Measurements from ENCODE around the gene MATN1.

Gene MATN1

DNA sequence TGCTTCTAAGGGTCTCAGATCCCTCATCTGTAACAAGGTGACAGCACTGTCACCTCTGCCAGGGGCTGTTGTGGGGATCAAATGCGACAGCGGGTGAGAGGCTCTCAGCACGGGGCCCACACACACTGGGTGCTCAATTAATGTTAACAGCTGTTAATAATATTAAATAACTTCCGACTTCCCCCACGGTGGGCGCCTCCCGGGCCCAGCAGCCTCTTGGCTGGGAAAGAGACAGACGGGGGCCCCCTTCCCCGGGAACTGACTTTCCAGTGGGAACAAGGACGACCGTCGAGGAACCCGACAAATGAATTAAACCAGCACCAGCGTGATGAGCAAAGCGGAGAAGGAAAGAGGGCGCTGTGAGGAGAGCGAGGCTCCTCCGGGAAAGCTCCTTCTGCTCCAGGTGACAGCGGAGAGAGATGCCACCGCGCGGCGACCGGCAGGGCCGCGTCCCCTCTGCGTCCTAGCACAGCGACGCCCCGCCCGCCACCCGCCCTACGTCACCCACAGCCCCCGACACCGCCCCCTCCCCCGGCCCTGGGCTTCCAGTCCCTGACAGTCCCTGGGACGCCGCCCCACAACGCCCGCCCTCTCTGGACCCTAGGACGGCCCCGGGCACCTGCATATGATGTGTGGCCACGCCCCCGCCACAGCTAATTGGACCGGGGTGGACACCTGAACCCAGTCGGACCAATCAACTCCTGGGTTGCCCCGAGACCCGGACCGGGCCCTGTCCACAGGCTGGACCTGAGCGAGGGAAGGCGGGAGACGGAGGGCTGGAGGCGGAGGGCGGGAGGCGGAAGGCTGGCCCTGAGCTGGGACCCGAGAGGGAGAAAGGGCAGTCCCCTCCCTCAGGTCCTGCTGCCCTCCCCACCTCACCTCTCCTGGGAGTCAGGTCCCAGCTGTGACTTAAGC lies 38.2 kb downstream of the MATN1 start:
- Histone ChIP-seq H3K36me3 (ENCODE audit: insufficient read depth, low read length) (no peaks in the 10 kb centered on the region), H3K9me2 (replicated peaks; ENCODE audit: low read depth, low read length) (no peaks in the 10 kb centered on the region), H3K9me3 (ENCODE audit: insufficient read depth, low read depth, low read length) (no peaks in the 10 kb centered on the region; the same call in 1 of the 2 replicates), H3K4me2 (ENCODE audit: low read depth, low read length, poor library complexity, severe bottlenecking) (no peak overlapping the region), H3K4me1 (ENCODE audit: insufficient read depth, low read length, poor library complexity, severe bottlenecking) (no peaks in the 10 kb centered on the region), H4K20me1 (ENCODE audit: insufficient read depth, low read length, poor library complexity, severe bottlenecking) (no peaks in the 10 kb centered on the region), H3K27me3 (ENCODE audit: insufficient read depth, low read length, poor library complexity, severe bottlenecking) (no peaks in the 10 kb centered on the region), H3K4me3 (ENCODE audit: low read length, poor library complexity, severe bottlenecking) (no peak overlapping the region), H2AFZ (ENCODE audit: low read length) (no peak overlapping the region), H3K79me2 (ENCODE audit: insufficient read depth, low read length) (no peaks in the 10 kb centered on the region), H3K9ac (ENCODE audit: low read depth, low read length, poor library complexity, severe bottlenecking) (no peak overlapping the region), H3F3A (ENCODE audit: low read depth) (no peaks in the 10 kb centered on the region)
- no peak for TF ChIP-seq EZH2phosphoT487 (IDR thresholded peaks at IDR 0.05; ENCODE audit: borderline replicate concordance)
- TF ChIP-seq, protein P1, sequence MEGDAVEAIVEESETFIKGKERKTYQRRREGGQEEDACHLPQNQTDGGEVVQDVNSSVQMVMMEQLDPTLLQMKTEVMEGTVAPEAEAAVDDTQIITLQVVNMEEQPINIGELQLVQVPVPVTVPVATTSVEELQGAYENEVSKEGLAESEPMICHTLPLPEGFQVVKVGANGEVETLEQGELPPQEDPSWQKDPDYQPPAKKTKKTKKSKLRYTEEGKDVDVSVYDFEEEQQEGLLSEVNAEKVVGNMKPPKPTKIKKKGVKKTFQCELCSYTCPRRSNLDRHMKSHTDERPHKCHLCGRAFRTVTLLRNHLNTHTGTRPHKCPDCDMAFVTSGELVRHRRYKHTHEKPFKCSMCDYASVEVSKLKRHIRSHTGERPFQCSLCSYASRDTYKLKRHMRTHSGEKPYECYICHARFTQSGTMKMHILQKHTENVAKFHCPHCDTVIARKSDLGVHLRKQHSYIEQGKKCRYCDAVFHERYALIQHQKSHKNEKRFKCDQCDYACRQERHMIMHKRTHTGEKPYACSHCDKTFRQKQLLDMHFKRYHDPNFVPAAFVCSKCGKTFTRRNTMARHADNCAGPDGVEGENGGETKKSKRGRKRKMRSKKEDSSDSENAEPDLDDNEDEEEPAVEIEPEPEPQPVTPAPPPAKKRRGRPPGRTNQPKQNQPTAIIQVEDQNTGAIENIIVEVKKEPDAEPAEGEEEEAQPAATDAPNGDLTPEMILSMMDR (conservative IDR thresholded peaks at IDR 0.05; ENCODE audit: low read length), result no peak

DNA sequence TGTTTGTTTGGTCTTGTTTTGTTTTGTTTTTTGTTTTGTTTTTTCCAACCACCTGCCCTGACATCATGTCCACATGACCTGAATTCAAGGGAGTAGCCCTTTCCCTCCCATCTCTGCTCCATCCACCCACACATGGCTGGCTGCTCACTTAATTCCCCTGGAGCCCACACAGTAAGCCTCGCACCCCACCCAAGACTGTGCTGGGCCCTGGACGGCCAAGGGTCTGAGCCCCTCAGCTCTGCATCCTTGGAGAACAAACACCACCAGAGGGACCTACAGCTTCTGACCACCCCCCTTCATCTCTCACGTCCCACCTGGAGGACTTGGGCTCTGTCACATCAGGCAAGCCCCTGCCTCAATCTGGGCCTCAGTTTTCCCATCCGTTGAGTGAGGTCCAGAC lies 39.1 kb downstream of the MATN1 start:
- no peak for TF ChIP-seq EZH2phosphoT487 (IDR thresholded peaks at IDR 0.05; ENCODE audit: borderline replicate concordance)
- TF ChIP-seq, protein P1 (conservative IDR thresholded peaks at IDR 0.05; ENCODE audit: low read length), result no peak
- H3K4me1 ChIP-seq (ENCODE audit: insufficient read depth, low read length, poor library complexity, severe bottlenecking), result no peaks in the 10 kb centered on the region
- H3K79me2 ChIP-seq (ENCODE audit: insufficient read depth, low read length), result no peaks in the 10 kb centered on the region
- no peak overlapping the region for H3K9ac ChIP-seq (ENCODE audit: low read depth, low read length, poor library complexity, severe bottlenecking)
- no peaks in the 10 kb centered on the region for H4K20me1 ChIP-seq (ENCODE audit: insufficient read depth, low read length, poor library complexity, severe bottlenecking)
- no peak overlapping the region for H2AFZ ChIP-seq (ENCODE audit: low read length)
- no peak overlapping the region for H3K4me3 ChIP-seq (ENCODE audit: low read length, poor library complexity, severe bottlenecking)
- H3K9me2 ChIP-seq (replicated peaks; ENCODE audit: low read depth, low read length), result no peaks in the 10 kb centered on the region
- no peaks in the 10 kb centered on the region for H3K27me3 ChIP-seq (ENCODE audit: insufficient read depth, low read length, poor library complexity, severe bottlenecking)
- H3K36me3 ChIP-seq (ENCODE audit: insufficient read depth, low read length), result no peaks in the 10 kb centered on the region
- H3K9me3 ChIP-seq (ENCODE audit: insufficient read depth, low read depth, low read length), result no peaks in the 10 kb centered on the region; the same call in 1 of the 2 replicates
- H3K4me2 ChIP-seq (ENCODE audit: low read depth, low read length, poor library complexity, severe bottlenecking), result no peak overlapping the region
- no peaks in the 10 kb centered on the region for H3F3A ChIP-seq (ENCODE audit: low read depth)

DNA sequence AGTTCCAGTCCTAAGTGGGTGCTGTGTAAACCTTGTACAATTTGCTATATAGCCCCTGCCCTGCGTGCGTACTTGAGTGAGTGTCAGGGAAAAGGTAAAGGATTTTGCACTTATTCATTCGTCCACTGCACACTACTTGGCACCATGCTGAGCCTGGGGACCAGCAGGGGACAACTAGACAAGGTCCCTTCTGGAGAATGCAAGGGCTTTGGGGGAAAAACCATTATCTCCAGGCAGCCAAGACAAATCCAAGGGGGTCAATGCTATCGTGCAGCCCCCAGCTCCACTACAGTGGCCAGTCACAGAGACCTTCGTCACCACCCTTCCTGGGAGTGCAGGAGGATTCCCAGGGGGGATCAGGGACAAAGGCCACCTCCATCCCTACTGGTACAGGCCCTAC lies 39.7 kb downstream of the MATN1 start:
- Histone ChIP-seq H2AFZ (ENCODE audit: low read length) (no peak overlapping the region), H3K9me2 (replicated peaks; ENCODE audit: low read depth, low read length) (no peaks in the 10 kb centered on the region), H3K9ac (ENCODE audit: low read depth, low read length, poor library complexity, severe bottlenecking) (no peak overlapping the region), H4K20me1 (ENCODE audit: insufficient read depth, low read length, poor library complexity, severe bottlenecking) (no peaks in the 10 kb centered on the region), H3K4me3 (ENCODE audit: low read length, poor library complexity, severe bottlenecking) (no peak overlapping the region), H3K79me2 (ENCODE audit: insufficient read depth, low read length) (no peaks in the 10 kb centered on the region), H3K9me3 (ENCODE audit: insufficient read depth, low read depth, low read length) (no peaks in the 10 kb centered on the region; the same call in 1 of the 2 replicates), H3K27me3 (ENCODE audit: insufficient read depth, low read length, poor library complexity, severe bottlenecking) (no peaks in the 10 kb centered on the region), H3K36me3 (ENCODE audit: insufficient read depth, low read length) (no peaks in the 10 kb centered on the region), H3F3A (ENCODE audit: low read depth) (no peaks in the 10 kb centered on the region), H3K4me2 (ENCODE audit: low read depth, low read length, poor library complexity, severe bottlenecking) (no peak overlapping the region), H3K4me1 (ENCODE audit: insufficient read depth, low read length, poor library complexity, severe bottlenecking) (no peaks in the 10 kb centered on the region)
- no peak for TF ChIP-seq EZH2phosphoT487 (IDR thresholded peaks at IDR 0.05; ENCODE audit: borderline replicate concordance)
- TF ChIP-seq, protein P1 (conservative IDR thresholded peaks at IDR 0.05; ENCODE audit: low read length), result no peak

All from Loucy (cell line).